Stimulated activated CD8-positive, alpha-beta memory T cell treated with anti-CD3 and anti-CD28 coated beads, Interleukin-12 subunit alpha, Interleukin-12 subunit beta, amount 100 ng/mL, for 1 hour (primary cell): ENCODE data around the gene COPS7B.
A peak's percentile ranks its signal among the peaks of the same experiment; 100 is the strongest.
"Not testable (repeated sequence)": the region's sequence is repeated elsewhere in the genome, so short reads cannot be mapped to it uniquely, and the experiment has no call there.

ENCODE experiments used
- DNase-seq: peaks from one replicate; pipeline ENCODE4 v3.0.0-alpha.2; 2020; ENCODE audit warnings: low read depth

Gene COPS7B

DNA sequence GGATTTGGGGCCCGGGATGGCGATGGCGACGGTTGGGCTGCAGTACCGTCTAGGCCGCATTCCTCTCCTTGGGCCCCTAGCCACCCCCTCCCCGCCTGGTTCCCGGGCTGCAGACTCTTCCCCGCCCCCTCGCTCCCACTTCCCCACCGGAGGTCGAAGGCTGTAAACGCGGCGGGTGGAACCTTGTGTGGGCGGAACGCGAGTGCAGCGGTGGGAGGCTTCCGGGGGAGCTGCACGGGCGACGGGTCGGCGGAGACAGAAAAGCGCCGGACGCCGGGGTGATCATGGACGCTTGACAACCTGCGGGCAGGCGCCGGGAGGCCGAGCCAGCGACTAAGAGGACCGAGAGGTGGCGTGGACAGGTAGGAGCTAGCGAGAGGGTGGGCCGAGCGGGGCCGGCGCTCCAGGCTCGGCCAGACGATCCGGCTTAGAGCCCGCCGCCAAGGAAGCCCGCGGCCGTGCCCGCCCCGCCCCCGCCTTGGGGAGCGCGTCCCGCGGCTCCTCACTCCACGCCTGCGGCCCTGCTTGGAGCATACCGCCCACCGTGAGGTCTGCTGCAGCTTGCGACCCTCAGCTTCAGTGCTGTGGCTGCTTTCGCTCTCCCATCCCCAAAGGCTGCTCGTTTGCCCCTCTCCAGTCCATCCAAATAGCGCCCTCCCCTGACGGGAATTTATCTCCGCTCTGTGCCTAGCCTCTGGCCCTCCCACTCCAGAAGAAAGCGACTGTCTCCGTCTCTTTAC, at the start of gene COPS7B:
COPS7B (plus strand) TSS at position 269 of the 740 bp plus-strand sequence. CDS start 2,126 bp downstream, outside the sequence.
- DNase-seq = peak; percentile 64

DNA sequence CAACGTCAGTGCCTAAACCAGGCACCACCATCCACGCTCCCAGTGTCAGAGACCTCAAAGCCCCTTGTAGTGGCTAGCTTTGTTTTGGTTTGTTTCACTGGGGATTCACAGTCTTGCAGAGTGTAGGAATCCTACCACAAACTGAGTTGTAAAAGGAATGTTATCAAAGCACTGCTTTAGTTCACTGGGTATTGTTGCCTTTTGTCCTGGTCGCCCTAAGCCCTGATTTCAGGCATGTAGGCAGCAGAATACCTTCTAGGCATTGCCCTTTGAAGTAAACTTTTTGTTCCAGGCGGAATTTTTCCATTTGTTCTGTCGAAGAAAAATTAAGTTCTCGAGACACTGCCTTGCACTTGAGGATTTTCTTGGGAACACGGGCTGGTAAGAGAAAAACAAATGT, 48.5 kb upstream of the COPS7B start:
- no peak for DNase-seq

DNA sequence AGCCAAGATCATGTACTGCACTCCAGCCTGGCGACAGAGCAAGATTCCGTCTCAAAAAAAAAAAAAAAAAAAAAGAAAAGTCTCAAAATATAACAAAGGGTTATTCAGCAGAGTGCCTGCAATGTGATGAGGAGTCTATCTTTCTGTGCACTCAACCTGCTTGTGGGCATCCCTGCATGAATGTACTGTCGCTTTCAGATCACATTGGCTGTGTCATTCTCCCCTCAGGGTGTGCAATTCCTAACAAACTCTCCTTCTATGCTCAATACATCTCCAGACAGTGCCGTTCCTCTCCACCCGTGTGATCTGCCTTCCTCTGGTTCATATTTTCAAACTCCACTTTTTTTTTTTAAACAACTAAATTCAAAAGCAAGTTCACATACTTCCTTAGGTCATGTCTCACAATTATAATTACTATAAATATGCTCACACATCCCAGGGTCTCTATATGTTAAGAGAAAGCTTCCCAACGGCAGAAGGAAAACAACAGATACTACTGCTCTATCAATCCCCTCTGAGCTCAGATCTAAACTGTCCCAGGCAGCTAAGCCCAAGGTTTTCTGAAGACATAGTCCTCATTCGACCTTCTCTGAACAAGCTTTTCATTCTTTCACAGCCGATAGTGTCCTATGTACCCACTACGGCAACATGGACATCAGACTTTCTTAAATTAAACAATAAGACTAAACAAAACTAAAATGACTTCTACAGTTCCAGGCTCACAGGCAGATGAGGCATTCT, 42.7 kb upstream of the COPS7B start:
- DNase-seq = no peak

DNA sequence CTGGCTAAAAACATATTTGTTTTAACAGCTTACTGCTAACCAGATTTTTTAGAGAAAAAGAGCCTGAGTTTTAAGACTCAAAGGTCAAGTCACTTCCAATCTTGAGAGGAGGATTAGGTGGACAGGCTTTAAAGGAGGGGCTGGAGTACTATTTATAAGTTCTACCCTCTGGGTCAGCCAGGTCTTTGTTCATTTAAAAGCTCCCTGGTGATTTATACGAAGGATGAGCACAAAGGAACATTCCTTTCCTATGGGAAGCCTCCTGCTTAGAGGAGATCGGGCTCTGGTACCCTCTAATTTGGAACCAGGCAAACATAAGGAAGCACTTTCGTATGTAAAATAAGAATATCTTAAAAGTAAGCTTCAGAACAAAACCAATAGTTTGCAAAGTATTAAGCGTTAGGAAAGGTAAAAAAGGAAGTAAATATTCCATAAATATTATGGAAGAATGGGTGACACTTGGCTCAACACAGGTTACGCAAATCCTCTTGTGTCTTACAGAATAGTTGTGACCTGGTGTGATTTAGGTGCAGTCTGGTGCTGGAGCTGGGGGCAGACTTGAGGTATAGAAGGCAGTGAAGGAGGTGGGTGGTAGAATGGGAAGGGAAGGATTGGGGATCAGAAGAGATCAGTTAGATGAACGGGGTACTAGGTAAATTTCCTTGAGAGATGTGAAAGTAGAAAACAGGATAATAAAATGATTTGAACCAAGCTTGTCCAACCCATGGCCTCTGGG, 40.8 kb upstream of the COPS7B start:
- DNase-seq = no peak

DNA sequence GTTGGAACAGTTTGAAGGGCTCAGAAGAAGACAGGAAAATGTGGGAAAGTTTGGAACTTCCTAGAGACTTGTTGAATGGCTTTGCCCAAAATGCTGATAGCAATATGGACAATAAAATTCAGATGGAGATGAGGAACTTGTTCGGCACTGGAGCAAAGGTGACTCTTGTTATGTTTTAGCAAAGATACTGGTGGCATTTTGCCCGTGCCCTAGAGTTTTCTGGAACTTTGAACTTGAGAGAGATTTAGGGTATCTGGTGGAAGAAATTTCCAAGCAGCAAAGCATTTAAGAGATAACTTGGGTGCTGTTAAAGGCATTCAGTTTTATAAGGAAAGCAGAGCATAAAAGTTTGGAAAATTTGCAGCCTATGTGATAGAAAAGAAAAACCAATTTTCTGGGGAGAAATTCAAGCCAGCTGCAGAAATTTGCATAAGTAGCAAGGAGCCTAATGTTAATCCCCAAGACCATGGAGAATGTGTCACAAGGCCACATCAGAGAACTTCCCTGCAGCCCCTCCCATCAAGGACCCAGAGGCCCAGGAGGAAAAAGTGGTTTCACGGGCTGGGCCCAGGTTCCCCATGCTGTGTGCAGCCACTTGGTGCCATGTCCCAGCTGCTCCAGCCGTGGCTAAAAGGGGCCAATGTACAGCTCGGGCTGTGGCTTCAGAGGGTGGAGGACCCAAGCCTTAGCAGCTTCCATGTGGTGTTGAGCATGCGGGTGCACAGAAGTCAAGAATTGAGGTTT, 37.9 kb upstream of the COPS7B start:
- DNase-seq = not testable (repeated sequence)

DNA sequence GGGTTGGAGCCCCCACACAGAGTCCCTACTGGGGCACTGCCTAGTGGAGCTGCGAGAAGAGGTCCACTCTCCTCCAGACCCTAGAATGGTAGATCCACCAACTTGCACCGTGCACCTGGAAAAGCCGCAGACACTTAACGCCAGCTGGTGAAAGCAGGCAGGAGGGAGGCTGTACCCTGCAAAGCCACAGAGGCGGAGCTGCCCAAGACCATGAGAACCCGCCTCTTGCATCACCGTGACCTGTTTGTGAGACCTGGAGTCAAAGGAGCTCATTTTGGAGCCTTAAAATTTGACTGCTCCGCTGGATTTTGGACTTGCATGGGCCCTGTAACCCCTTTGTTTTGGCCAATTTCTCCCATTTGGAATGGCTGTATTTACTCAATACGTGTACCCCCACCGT, 37.2 kb upstream of the COPS7B start:
- DNase-seq = not testable (repeated sequence)

DNA sequence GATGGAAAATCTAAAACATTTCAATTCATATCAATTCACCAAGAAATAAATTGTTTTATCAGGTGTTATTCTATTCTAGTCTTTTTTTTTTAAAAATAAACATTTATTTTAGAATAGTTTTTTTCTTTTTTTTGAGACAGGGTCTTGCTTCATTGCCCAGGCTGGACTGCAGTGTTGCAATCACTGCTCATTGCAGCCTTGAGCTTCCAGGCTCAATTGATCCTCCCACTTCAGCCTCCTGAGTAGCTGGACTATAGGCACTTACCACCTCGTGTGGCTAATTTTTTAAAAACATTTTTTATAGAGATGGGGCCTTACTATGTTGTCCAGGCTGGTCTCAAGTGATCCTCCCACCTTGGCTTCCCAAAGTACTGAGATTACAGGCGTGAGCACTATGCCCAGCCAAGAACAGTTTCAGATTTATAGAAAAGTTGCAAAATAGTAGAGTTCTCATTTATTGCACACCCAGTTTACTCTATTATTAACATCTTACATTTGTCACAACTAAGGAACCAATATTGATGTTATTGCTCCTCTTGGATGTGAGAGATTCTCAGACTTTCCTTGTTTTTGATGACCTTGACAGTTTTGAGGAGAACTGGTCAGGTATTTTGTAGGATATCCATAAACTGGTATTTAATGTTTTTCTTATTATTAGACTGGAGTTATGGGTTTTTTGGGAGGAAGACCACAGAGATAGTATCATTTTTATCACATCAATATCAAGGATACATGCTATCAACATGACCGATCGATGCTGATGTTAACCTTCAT, 35.0 kb upstream of the COPS7B start:
- no peak for DNase-seq

GRCh38 chr2:231752061-231752460, 34.2 kb upstream of the COPS7B start:
- DNase-seq = no peak

GRCh38 chr2:231761735-231762134, 24.5 kb upstream of the COPS7B start:
- DNase-seq = no peak

- DNase-seq = no peak
Observed at GRCh38 chr2:231764124-231764523, 22.1 kb upstream of the COPS7B start.

GRCh38 chr2:231764760-231765159, 21.5 kb upstream of the COPS7B start:
- DNase-seq = no peak

- no peak for DNase-seq
Observed at GRCh38 chr2:231765496-231765929, 20.7 kb upstream of the COPS7B start.

DNA sequence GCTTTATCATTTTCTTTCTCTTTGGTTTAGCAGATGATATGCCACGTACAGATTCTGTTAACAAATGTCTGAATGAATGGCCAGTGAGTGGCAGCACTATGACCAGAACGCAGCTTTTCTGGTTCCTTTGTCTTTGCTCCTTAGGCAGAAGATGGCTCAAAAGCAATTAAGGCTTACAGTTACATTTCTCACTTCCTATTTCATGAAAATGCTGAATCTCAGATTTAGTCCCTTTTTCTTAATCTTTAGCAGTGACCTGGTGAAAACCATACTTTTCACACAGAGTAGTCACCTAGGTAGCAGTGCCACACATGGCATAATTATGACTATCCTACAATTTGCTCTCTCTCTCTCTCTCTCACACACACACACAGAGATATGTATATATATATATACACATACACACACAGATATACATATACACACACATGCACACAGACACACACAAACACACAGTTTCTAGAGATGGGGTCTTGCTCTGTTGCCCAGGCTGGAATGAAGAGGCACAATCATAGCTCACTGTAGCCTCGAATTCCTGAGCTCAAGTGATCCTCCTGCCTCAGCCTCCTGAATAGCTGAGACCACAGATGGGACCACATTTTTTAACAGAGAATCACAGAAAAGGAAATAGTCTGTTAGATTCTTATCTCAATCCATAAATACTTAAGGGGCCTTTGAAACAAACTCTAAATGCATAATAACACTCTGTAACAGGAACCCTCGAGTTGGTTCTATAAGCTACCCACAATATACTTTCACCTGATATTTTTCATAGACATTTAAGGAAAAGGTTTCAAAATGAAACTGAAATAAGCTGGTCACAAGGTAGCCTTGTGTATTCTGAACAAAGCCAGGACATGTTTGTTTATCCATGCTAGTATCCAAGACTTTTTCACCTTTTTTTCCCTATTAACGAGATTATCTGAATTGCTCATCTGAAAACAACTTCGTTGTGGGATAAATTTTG, 16.8 kb upstream of the COPS7B start:
- DNase-seq = no peak

- DNase-seq = no peak
Observed at GRCh38 chr2:231780123-231780908, 5.9 kb upstream of the COPS7B start.

GRCh38 chr2:231780909-231781797, 5.1 kb upstream of the COPS7B start, which contains the start of gene PDE6D:
Gene PDE6D, minus strand, starts transcription at chr2:231781282. Its CDS starts 168 bp downstream, at chr2:231781114.
- peak; percentile 95 for DNase-seq

GRCh38 chr2:231781798-231782726, 4.2 kb upstream of the COPS7B start:
- DNase-seq = no peak

- DNase-seq = no peak
Observed at GRCh38 chr2:231785413-231785812, 832 bp upstream of the COPS7B start.
